ENCODE measurements around the gene ROBO2. TPM values are rescaled to one million over a fixed set of nuclear protein-coding genes. Genes with fewer than 3 reads are reported as not detected.

ROBO2 gene
- total RNA-seq, 4 donors from 2014 or later = 0.20 to 0.41 (median 0.32) TPM; not detected in 1

- WGBS, 2 donors (ENCODE audit: low coverage in 1 of 2) = 72 to 75% methylated on average over 11 to 12 of the region's 12 CpGs
- TF ChIP-seq EP300 (IDR thresholded peaks at IDR 0.05; ENCODE audit: low read depth) (no peak), POLR2A (IDR thresholded peaks at IDR 0.05) (no peak), CTCF (IDR thresholded peaks at IDR 0.05) (no peak), POLR2AphosphoS5 (IDR thresholded peaks at IDR 0.05) (no peak)
- Histone ChIP-seq H3K27ac (no peak overlapping the region), H3K27me3 (no peaks in the 10 kb centered on the region), H3K36me3 (no peaks in the 10 kb centered on the region), H3K9me3 (no peaks in the 10 kb centered on the region), H3K4me1 (no peaks in the 10 kb centered on the region), H3K4me3 (no peak overlapping the region)
- no peak for DNase-seq
- intact Hi-C loops (cut with DNase I; ENCODE audit: low total_unique reads) = no loop called here
- in situ Hi-C loops (cut with MboI; ENCODE audit: low pct_ligation_motif_present in 1 of 4, low pct_unique_long_range_greater_than_20kb in 1 of 4, low sequenced_read_pairs in 3 of 4) = no loop called here
Observed at GRCh38 chr3:77303955-77304699, 264.2 kb downstream of the ROBO2 start.

GRCh38 chr3:77304700-77305021 is 264.8 kb downstream of the ROBO2 start:
- Histone ChIP-seq H3K4me1 (no peaks in the 10 kb centered on the region), H3K36me3 (no peaks in the 10 kb centered on the region), H3K4me3 (no peak overlapping the region), H3K9me3 (no peaks in the 10 kb centered on the region), H3K27me3 (no peaks in the 10 kb centered on the region), H3K27ac (no peak overlapping the region)
- WGBS, 2 donors (ENCODE audit: low coverage in 1 of 2) = 70 to 94% methylated on average over 2 to 3 of the region's 3 CpGs
- intact Hi-C loops (cut with DNase I; ENCODE audit: low total_unique reads) (no loop called here), in situ Hi-C loops (cut with MboI; ENCODE audit: low pct_ligation_motif_present in 1 of 4, low pct_unique_long_range_greater_than_20kb in 1 of 4, low sequenced_read_pairs in 3 of 4) (no loop called here)
- no peak for DNase-seq
- TF ChIP-seq CTCF (IDR thresholded peaks at IDR 0.05) (no peak), POLR2AphosphoS5 (IDR thresholded peaks at IDR 0.05) (no peak), EP300 (IDR thresholded peaks at IDR 0.05; ENCODE audit: low read depth) (no peak), POLR2A (IDR thresholded peaks at IDR 0.05) (no peak)

- no peaks in the 10 kb centered on the region for H3K36me3 ChIP-seq
- H3K27ac ChIP-seq = no peak overlapping the region
- no peaks in the 10 kb centered on the region for H3K27me3 ChIP-seq
- DNase-seq = no peak
- in situ Hi-C loops (cut with MboI; ENCODE audit: low pct_ligation_motif_present in 1 of 4, low pct_unique_long_range_greater_than_20kb in 1 of 4, low sequenced_read_pairs in 3 of 4) (no loop called here), intact Hi-C loops (cut with DNase I; ENCODE audit: low total_unique reads) (no loop called here)
- H3K4me3 ChIP-seq = no peak overlapping the region
- no peaks in the 10 kb centered on the region for H3K4me1 ChIP-seq
- TF ChIP-seq POLR2A (IDR thresholded peaks at IDR 0.05) = no peak
- no peak for TF ChIP-seq CTCF (IDR thresholded peaks at IDR 0.05)
- no peak for TF ChIP-seq EP300 (IDR thresholded peaks at IDR 0.05; ENCODE audit: low read depth)
- no peak for TF ChIP-seq POLR2AphosphoS5 (IDR thresholded peaks at IDR 0.05)
- no peaks in the 10 kb centered on the region for H3K9me3 ChIP-seq
Observed at GRCh38 chr3:77309460-77309859, 269.6 kb downstream of the ROBO2 start.

- TF ChIP-seq EP300 (IDR thresholded peaks at IDR 0.05; ENCODE audit: low read depth) = no peak
- TF ChIP-seq POLR2A (IDR thresholded peaks at IDR 0.05) = no peak
- no peak for TF ChIP-seq POLR2AphosphoS5 (IDR thresholded peaks at IDR 0.05)
- TF ChIP-seq CTCF (IDR thresholded peaks at IDR 0.05) = no peak
- Histone ChIP-seq H3K27me3 (no peaks in the 10 kb centered on the region), H3K4me1 (no peaks in the 10 kb centered on the region), H3K27ac (no peak overlapping the region), H3K4me3 (no peak overlapping the region), H3K9me3 (no peaks in the 10 kb centered on the region), H3K36me3 (no peaks in the 10 kb centered on the region)
- in situ Hi-C loops (cut with MboI; ENCODE audit: low pct_ligation_motif_present in 1 of 4, low pct_unique_long_range_greater_than_20kb in 1 of 4, low sequenced_read_pairs in 3 of 4) (no loop called here), intact Hi-C loops (cut with DNase I; ENCODE audit: low total_unique reads) (no loop called here)
- DNase-seq = no peak
- 77 to 95% methylated on average over 2 to 3 of the region's 3 CpGs for WGBS, 2 donors (ENCODE audit: low coverage in 1 of 2)
Observed at GRCh38 chr3:77313843-77314242, 273.9 kb downstream of the ROBO2 start.
